ENCODE measurements around the gene PGM2.

Gene PGM2

GRCh38 chr4:37845201-37845600, 18.7 kb downstream of the PGM2 start:
- CTCF ChIA-PET: interaction anchor here (1.0 to 1.4 kb wide), 3 partner anchors 11 to 190 kb away, joined by 3 read pairs; no protein-coding TSS in a partner anchor
- POLR2A ChIA-PET: no interaction called here
- TF ChIP-seq, protein P1, sequence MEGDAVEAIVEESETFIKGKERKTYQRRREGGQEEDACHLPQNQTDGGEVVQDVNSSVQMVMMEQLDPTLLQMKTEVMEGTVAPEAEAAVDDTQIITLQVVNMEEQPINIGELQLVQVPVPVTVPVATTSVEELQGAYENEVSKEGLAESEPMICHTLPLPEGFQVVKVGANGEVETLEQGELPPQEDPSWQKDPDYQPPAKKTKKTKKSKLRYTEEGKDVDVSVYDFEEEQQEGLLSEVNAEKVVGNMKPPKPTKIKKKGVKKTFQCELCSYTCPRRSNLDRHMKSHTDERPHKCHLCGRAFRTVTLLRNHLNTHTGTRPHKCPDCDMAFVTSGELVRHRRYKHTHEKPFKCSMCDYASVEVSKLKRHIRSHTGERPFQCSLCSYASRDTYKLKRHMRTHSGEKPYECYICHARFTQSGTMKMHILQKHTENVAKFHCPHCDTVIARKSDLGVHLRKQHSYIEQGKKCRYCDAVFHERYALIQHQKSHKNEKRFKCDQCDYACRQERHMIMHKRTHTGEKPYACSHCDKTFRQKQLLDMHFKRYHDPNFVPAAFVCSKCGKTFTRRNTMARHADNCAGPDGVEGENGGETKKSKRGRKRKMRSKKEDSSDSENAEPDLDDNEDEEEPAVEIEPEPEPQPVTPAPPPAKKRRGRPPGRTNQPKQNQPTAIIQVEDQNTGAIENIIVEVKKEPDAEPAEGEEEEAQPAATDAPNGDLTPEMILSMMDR (IDR thresholded peaks at IDR 0.05; ENCODE audit: control extremely low read depth, extremely low read depth, low read depth, missing control alignments): no peak
- no peak for DNase-seq (ENCODE audit: extremely low spot score)

DNA sequence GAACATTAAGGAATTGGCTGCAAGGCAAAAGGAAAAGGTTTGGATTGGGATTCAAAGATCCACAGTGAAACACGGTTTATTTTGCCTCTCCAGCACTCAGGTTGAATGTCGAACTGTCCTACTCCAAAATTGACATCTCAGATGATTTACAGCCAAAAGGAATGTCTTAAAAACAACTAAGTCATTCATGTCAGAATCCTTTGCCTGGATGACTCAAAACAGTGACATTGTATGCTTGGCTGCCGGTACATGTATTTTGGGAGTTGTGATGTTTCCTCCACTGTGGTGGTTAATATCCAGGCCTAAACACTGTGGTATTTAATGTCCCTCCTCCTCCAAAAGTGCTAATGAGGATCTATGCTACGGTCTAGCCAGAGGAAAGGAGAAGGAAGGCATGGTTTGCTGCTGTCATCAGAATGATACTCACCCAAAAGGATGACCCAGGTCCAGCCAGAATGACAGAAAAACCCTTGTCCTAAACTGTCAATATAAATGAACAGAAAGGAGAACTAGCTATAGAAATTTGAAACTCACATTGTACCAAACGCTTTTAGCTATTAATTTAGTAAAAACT, 20.9 kb downstream of the PGM2 start:
- ChIA-PET POLR2A (no interaction called here), CTCF (interaction anchor here (0.8 to 1.0 kb wide), 3 partner anchors 12 to 129 kb away, joined by 3 read pairs; no protein-coding TSS in a partner anchor)
- DNase-seq (ENCODE audit: extremely low spot score): no peak
- TF ChIP-seq, protein P1 (IDR thresholded peaks at IDR 0.05; ENCODE audit: control extremely low read depth, extremely low read depth, low read depth, missing control alignments): no peak

- DNase-seq (ENCODE audit: extremely low spot score): no peak
- POLR2A ChIA-PET: no interaction called here
- CTCF ChIA-PET: interaction anchor here (1.2 kb wide), 1 partner anchor 16 kb away, joined by 3 read pairs; no protein-coding TSS in a partner anchor
- TF ChIP-seq, protein P1 (IDR thresholded peaks at IDR 0.05; ENCODE audit: control extremely low read depth, extremely low read depth, low read depth, missing control alignments): no peak
Measured at GRCh38 chr4:37852376-37852775, 25.9 kb downstream of the PGM2 start.

- DNase-seq (ENCODE audit: extremely low spot score): no peak
- CTCF ChIA-PET: interaction anchor here (0.9 to 2.0 kb wide), 5 partner anchors 9 to 45 kb away, joined by 3 to 8 read pairs (median 3); no protein-coding TSS in a partner anchor
- TF ChIP-seq, protein P1 (IDR thresholded peaks at IDR 0.05; ENCODE audit: control extremely low read depth, extremely low read depth, low read depth, missing control alignments): no peak
- POLR2A ChIA-PET: no interaction called here
Measured at GRCh38 chr4:37858112-37858511, 31.6 kb downstream of the PGM2 start.

GRCh38 chr4:37858872-37859271, 32.4 kb downstream of the PGM2 start:
- TF ChIP-seq, protein P1 (IDR thresholded peaks at IDR 0.05; ENCODE audit: control extremely low read depth, extremely low read depth, low read depth, missing control alignments): no peak
- POLR2A ChIA-PET: no interaction called here
- CTCF ChIA-PET: interaction anchor here (2.0 kb wide), 1 partner anchor 8 kb away, joined by 8 read pairs; no protein-coding TSS in a partner anchor
- DNase-seq (ENCODE audit: extremely low spot score): no peak

DNA sequence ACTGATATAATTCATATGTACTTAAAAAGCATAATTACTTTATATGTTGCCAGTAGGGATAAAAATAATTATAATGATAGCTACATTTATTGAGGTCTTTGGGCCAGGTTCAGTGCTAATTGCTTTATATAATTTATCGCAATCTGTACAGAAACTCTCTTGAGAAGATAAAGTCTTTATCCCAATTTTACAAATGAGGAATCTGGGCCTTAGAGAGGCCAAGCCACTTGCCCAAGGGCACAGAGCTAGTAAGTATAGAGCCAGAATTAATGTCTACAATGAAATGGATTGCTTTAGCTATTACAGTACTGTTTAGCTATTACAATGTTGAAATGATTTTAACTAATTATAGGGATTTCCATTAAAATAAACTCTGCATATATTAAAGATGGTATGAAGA, 33.8 kb downstream of the PGM2 start:
- no peak for DNase-seq (ENCODE audit: extremely low spot score)
- CTCF ChIA-PET: interaction anchor here (1.0 to 1.2 kb wide), 4 partner anchors 10 to 25 kb away, joined by 3 to 5 read pairs (median 3); no protein-coding TSS in a partner anchor
- POLR2A ChIA-PET: no interaction called here
- TF ChIP-seq, protein P1 (IDR thresholded peaks at IDR 0.05; ENCODE audit: control extremely low read depth, extremely low read depth, low read depth, missing control alignments): no peak
